ENCODE results near the gene ZHX3. TPM values are rescaled to one million over a fixed set of nuclear protein-coding genes. Genes with fewer than 3 reads are reported as not detected.

ZHX3 gene
- total and polyA plus RNA-seq, 9 of the 15 experiments (the other 6 are each of a cell fraction or from before 2014, with no cell fraction given), result 0.80 to 14.6 (median 4.9) TPM

GRCh38 chr20:41342474-41343464, 25.2 kb upstream of the ZHX3 start:
- no TSS peak for BruUV-seq (replicated peaks)
- CTCF ChIA-PET (ENCODE audit: low intra/inter-chr PET ratio), result no interaction called here
- Histone ChIP-seq H3K9me1 (ENCODE audit: control insufficient read depth, insufficient read depth, low read length) (no peaks in the 10 kb centered on the region), H3K9me3 (replicated peaks; ENCODE audit: control insufficient read depth, insufficient read depth, low read depth, low read length) (no peaks in the 10 kb centered on the region), H3K27ac (ENCODE audit: extremely low read depth, low read depth, low read length) (no peak overlapping the region), H3K79me2 (ENCODE audit: control insufficient read depth, insufficient read depth, low read length) (peaks cover 8% of the 10 kb centered on the region; the same call in 2 of the 3 replicates), H3K4me1 (replicated peaks in 1 of 2; ENCODE audit: control insufficient read depth in 2 of 2, insufficient read depth in 2 of 2, low read length in 2 of 2) (peaks cover 8 to 34% of the 10 kb centered on the region in 2 experiments; a peak in 4 of 5 replicates), H4K20me1 (replicated peaks; ENCODE audit: control insufficient read depth, insufficient read depth, low read length) (no peaks in the 10 kb centered on the region), H3K27me3 (ENCODE audit: control insufficient read depth in 2 of 2, insufficient read depth in 2 of 2, low read length in 2 of 2) (peaks cover 0 to 2% of the 10 kb centered on the region in 2 experiments; a peak in 1 of 5 replicates), H3K4me2 (ENCODE audit: insufficient read depth, low read length) (no peak overlapping the region), H3K36me3 (ENCODE audit: control insufficient read depth, insufficient read depth, low read length) (no peaks in the 10 kb centered on the region), H2AFZ (ENCODE audit: low read depth, low read length) (no peak overlapping the region), H3K9ac (ENCODE audit: insufficient read depth in 1 of 2, low read depth in 2 of 2, low read length in 2 of 2) (no peak overlapping the region), H3K4me3 (no peak overlapping the region)
- POLR2A ChIA-PET, result interaction anchor here (0.9 kb wide), 1 partner anchor 198 kb away, joined by 3 read pairs; no protein-coding TSS in a partner anchor
- WGBS (ENCODE audit: insufficient coverage, low coverage, missing lambda C conversion rate), result 78% methylated on average over 9 of the region's 9 CpGs
- TF ChIP-seq MAFF (IDR thresholded peaks at IDR 0.05; ENCODE audit: low read length) (peak; percentile 10; the same call in 1 of the 2 replicates), CEBPG (CRISPR knock-in tag; IDR thresholded peaks at IDR 0.05) (no peak), CEBPG (tag; conservative IDR thresholded peaks at IDR 0.05 in 1 of 2, IDR thresholded peaks at IDR 0.05 in 1 of 2) (no peak), ZNF316 (IDR thresholded peaks at IDR 0.05) (peak; percentile 61; the same call in 1 of the 2 replicates)
- no peak for ATAC-seq
- in situ Hi-C loops (cut with MboI) (loop anchor here (5.0 kb wide), 2 partner anchors 165 to 370 kb away; no protein-coding TSS in a partner anchor), intact Hi-C loops (cut with micrococcal nuclease) (loop anchor here (5.0 to 10.0 kb wide), 3 partner anchors 272 to 395 kb away; partner anchors contain the start of gene CHD6)
- DNase-seq (ENCODE audit: extremely low read depth in 1 of 4, low spot score in 3 of 4), result no peak
- FAIRE-seq, result no peak
